A549 (cell line): Measurements from ENCODE around the gene FBXW12.

Experiments used
- CTCF ChIP-seq: fragments of >200 bp; sonication (Bioruptor Twin); formaldehyde crosslinking; IDR thresholded peaks from 3 replicates; pipeline ENCODE4 v1.5.1; 2016
- HMGXB4 ChIP-seq: fragments of 250-450 bp; sonication (Bioruptor Pico); IDR thresholded peaks from 2 replicates; pipeline ENCODE4 v1.5.0; 2021; ENCODE audit warnings: mild to moderate bottlenecking, moderate library complexity, borderline replicate concordance
- POLR2AphosphoS2 ChIP-seq: conservative IDR thresholded peaks from 2 replicates; pipeline ENCODE4 v1.6.1; 2012; ENCODE audit warnings: low read length, improper control_type of control experiment, inconsistent platforms

DNA sequence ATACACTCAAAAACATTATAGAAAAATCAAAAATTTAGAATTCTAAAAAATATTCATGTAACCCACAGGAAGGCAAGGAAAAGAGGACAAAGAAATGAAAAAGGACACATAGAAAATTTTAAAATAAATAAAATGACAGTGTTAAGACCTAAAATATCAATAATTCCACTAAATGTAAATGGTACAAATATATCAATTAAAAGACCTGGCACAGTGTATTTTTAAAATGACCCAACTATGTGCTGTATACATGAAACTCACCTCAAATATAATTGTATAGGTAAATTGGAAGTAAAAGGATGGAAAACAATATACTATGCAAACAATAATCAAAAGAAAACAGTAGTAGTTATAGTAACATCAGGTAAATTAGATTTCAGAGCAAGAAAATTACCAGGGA is 10.1 kb upstream of the FBXW12 start:
- TF ChIP-seq HMGXB4 (CRISPR knock-in tag) (no peak), CTCF (no peak), POLR2AphosphoS2 (no peak)
